HG03175 (cell line): ENCODE results near the gene ENTPD5.
"Not testable (repeated sequence)": the region's sequence is repeated elsewhere in the genome, so short reads cannot be mapped to it uniquely, and the experiment has no call there.

Experiments
- ATAC-seq: cut with Tn5 transposase; IDR thresholded peaks from one replicate; pipeline ENCODE4 v1.9.1; 2021; ENCODE audit warnings: mild to moderate bottlenecking, moderate library complexity; ENCODE audit not compliant: unreplicated experiment

Gene ENTPD5

DNA sequence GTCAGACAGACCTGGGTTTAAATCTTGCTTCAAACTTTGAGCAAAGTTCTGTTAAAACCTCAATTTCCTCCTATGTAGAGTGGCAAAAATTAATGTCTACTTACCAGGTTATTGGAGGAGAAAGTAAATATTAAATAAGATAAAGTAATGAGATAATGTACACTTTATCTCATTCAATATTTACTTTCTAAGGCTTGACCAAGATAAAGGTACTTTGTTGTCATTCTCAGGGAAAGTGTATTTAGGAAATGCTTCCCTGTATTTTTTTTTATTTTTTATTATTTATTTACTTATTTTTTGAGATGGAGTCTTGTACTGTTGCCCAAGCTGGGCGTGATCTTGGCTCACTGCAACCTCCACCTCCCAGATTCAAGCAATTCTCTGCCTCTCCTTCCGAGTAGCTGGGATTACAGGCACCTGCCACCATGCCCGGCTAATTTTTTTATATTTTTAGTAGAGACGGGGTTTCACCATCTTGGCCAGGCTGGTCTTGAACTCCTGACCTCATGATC is 73.9 kb downstream of the ENTPD5 start:
- no peak for ATAC-seq

DNA sequence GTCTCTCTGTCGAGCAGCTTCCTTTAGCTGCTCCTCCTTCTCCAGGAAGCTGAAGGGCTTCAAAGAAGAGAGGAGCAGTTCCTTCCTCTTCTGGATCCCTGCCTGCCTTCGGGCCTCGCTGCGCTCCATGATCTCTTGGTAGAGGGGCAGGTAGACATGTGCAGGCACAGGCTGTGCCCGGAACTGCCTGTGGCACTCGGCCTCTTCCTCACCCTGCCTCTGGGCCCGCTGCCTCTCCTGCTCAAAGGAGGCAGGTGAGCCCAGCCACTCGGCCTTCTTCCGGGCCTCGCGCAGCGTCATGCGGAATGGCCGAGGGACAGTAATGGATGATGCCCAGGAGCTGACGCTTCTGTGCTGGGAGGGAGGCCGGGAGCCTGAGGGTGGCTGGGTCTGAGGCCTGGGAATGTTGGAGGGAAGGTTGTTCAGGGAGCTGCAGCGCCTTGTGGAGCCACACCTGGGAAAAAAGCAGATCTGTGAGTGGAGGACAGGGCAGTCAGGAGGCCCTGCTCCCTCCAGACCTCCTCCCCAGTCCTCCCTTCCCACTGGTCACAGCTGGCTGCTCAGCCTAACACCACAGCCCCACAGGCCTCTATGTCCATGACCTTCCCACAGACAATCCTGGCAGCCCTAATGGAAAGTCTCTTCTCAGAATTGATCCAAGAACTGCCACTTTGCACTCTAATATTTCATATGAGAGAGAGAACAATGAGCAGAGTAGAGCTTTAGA is 74.5 kb downstream of the ENTPD5 start:
- no peak for ATAC-seq

DNA sequence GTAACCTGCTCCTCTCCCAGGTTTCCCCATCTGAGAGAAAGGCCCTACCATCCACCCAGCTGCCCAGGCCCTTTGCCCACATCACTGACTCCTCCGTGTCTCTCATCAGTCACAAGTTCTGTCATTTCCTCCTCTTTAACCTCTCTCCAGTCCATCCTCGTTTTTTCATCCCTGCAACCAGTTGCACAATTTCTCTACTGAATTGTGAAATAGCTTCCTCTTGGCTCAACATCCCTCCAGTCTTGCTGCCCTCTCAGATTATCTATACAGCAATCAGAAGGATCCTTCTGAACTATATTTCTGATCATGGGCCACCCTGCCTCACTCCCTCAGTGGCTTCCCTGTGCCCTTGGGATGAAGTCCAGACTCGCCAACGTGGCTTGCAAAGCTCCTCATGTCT is 76.0 kb downstream of the ENTPD5 start:
- no peak for ATAC-seq

DNA sequence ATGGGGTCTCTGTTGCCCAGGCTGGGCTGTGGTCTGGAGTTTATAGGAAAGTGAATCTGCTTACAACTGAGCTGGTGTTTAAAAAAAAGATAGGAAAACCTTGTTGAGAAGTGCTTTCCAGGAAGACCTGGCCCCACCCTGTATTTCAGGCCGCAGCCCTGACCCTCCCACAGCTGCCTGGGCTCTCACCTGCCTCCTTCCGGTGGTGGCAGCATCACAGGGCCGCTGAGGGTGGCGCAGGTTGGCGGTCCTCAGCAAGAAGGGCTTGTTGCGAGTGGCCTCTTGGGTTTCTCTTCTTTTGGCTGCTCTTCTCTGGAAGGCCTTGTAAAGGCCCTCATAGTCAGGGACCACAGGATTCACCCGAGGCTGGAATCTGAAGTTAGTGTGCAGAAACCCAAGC is 76.9 kb downstream of the ENTPD5 start:
- ATAC-seq, result no peak

DNA sequence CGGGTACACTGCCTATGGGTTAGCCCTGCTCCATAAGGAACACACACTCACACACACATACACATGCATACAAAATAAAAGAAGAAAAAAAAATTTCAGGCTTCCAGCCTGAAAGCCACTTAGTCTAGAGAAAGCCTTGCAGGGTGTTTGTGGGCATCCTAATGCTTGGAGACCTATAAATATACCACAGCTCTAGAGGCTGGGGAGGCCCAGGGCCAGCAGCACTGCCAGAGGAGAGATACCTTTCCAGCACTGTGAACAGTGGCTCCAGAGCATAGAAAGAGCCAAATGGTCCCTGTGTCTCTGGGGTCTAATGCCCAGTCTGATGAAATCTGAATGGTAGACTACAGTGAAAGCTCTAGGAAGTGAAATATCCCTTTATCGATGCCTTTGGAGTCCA is 82.1 kb downstream of the ENTPD5 start:
- no peak for ATAC-seq

DNA sequence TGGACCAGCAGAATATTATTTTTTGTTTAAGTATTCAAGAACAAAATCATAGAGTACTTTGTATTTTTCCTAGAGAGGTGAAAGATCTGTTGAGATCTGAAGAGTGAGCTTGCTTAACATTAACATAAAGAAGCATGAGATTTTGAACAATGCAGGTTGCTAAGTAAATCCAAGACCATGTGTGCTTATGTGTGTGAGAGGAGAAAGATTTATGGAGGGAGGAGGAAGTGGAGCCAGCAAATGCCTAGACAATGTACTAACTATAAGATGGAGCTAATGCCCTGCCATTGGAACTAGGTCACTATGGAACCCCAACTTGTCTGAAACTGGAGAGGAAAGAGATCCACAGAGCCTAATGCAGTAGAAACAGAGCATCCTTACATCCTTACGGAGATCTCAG is 82.5 kb downstream of the ENTPD5 start:
- no peak for ATAC-seq

DNA sequence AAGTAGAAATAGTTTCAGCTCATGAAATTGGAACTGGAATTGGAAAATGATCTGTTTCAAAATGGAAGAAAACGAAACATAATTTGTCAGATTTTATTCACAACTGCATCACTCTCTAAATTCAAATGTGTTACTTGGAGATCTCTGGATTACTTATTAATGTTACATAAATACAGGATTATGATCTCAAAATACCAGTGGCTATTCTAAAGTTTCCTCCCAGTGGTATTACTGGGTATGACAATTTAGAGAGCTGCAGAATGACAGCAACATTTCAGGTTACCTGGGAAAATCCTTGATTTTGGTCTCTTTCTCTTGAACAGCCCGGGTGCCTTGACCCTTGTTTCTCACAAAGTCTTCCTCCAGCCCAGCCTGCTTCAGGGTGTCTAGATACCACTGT is 83.4 kb downstream of the ENTPD5 start:
- no peak for ATAC-seq

DNA sequence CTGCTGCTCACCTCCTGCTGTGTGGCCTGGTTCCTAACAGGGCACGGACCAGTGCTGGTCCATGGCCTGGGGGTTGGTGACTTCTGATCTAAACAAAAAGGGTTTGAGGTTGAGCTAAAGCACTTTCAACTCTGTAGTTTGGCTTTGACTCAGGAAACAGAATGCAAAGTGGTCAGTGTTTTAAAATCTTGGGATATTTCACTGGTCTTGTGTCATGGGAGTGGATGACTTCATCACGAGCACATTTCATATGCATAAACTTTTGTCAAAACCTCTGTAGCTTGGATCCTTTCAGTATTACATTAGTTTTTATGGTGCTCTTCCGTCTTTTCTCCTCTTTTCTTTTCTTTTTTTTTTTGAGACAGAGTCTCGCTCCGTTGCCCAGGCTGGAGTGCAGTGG is 94.8 kb downstream of the ENTPD5 start:
- ATAC-seq, result no peak

DNA sequence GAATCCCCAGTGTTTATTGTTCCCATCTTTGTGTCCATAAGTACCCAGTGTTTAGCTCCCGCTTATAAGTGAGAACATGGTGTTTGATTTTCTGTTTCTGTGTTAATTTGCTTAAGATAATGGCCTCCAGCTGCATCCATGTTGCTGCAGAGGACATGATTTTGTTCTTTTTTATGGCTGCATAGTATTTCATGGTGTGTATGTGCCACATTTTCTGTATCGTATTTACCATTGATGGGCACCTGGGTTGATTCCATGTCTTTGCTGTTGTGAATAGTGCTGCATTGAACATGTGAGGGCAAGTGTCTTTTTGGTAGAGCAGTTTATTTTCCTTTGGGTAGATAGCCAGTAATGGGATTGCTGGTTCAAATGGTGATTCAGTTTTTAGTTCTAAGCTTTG is 99.6 kb downstream of the ENTPD5 start:
- not testable (repeated sequence) for ATAC-seq

DNA sequence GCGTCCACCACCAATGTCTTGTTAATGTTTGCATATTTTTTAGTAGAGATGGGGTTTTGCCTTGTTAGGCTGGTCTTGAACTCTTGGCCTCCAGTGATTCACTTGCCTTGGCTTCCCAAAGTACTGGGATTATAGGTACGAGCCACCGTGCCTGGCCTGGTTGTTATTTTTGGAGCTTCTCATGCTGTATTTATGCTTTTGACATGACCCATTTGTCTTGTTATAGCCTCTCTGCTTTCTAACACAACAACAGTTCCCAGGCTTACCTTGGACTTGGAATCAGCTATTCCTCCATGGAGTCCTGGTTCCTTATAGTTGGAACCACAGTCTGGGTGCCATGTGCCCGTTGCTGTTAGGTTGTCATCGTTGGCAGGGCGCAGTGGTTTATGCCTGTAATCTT is 102.8 kb downstream of the ENTPD5 start:
- no peak for ATAC-seq

DNA sequence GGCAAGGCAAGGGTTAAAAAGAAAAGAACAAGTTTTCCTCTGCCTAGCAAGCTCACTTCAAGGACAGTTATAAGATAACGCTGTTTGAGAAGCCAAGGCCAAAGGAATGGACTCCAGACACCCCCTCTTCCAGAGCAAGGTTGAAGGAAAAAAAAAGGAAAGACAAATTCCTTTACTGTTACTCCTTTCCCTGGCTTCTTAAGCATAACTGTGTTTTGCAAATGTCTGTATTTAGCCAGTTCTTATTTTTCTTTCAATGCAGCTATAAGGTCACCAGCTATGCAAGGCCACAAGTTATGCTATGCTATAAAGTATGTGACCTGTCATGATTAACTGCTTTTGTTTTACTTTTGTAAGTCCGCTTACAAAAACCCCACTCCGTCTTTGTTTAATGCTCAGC is 105.8 kb downstream of the ENTPD5 start:
- no peak for ATAC-seq

DNA sequence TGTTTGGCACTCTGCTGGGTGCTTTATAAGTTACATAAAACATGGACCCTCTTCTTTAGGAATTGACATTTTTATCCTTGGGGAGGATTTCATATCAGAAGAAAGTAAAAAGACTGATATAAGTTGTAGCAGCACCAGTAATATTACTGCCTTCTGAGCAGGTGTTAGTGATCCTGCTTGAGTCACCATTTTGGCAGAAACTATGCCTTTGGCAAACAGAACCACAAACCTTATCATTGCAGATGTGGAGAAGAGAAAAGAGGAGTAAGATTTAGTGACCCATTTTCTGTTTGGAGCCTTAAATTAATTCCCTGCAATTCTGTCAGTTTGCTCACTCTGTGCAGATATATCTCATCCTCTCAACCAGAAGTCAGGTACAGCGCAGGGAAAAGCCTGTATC is 109.4 kb downstream of the ENTPD5 start:
- no peak for ATAC-seq
